HG03575 (cell line): ENCODE results near the gene METTL4.
"Not testable (repeated sequence)": the region's sequence is repeated elsewhere in the genome, so short reads cannot be mapped to it uniquely, and the experiment has no call there.

Source experiments
- ATAC-seq: cut with Tn5 transposase; IDR thresholded peaks from one replicate; pipeline ENCODE4 v1.9.1; 2021; ENCODE audit not compliant: unreplicated experiment, insufficient number of reproducible peaks, low FRiP score; ENCODE audit errors: extremely low read depth

The METTL4 gene

GRCh38 chr18:2534906-2535305 lies 36.4 kb downstream of the METTL4 start:
- ATAC-seq: no peak

GRCh38 chr18:2532797-2533196 lies 38.5 kb downstream of the METTL4 start:
- ATAC-seq: no peak

- ATAC-seq: no peak
Measured at GRCh38 chr18:2531751-2532150, 39.6 kb downstream of the METTL4 start.

- ATAC-seq: no peak
Measured at GRCh38 chr18:2529154-2529553, 42.2 kb downstream of the METTL4 start.

GRCh38 chr18:2526329-2526728 lies 45.0 kb downstream of the METTL4 start:
- ATAC-seq: no peak

- not testable (repeated sequence) for ATAC-seq
Measured at GRCh38 chr18:2524794-2525198, 46.5 kb downstream of the METTL4 start.

- no peak for ATAC-seq
Measured at GRCh38 chr18:2522112-2522511, 49.2 kb downstream of the METTL4 start.

- ATAC-seq: no peak
Measured at GRCh38 chr18:2518473-2518872, 52.8 kb downstream of the METTL4 start.

GRCh38 chr18:2515908-2516625 lies 55.2 kb downstream of the METTL4 start:
- ATAC-seq: no peak

GRCh38 chr18:2515171-2515787 lies 56.0 kb downstream of the METTL4 start:
- ATAC-seq: no peak

GRCh38 chr18:2513616-2514015 lies 57.7 kb downstream of the METTL4 start:
- no peak for ATAC-seq

- ATAC-seq: no peak
Measured at GRCh38 chr18:2512059-2512458, 59.2 kb downstream of the METTL4 start.

- ATAC-seq: no peak
Measured at GRCh38 chr18:2511451-2511850, 59.9 kb downstream of the METTL4 start.

GRCh38 chr18:2510416-2510815 lies 60.9 kb downstream of the METTL4 start:
- no peak for ATAC-seq

- ATAC-seq: no peak
Measured at GRCh38 chr18:2508678-2509077, 62.6 kb downstream of the METTL4 start.

GRCh38 chr18:2508155-2508554 lies 63.1 kb downstream of the METTL4 start:
- ATAC-seq: no peak

GRCh38 chr18:2504642-2505041 lies 66.7 kb downstream of the METTL4 start:
- no peak for ATAC-seq

- no peak for ATAC-seq
Measured at GRCh38 chr18:2502880-2503279, 68.4 kb downstream of the METTL4 start.

GRCh38 chr18:2502394-2502793 lies 68.9 kb downstream of the METTL4 start:
- ATAC-seq: no peak

- ATAC-seq: no peak
Measured at GRCh38 chr18:2497797-2498196, 73.5 kb downstream of the METTL4 start.

GRCh38 chr18:2495381-2495780 lies 75.9 kb downstream of the METTL4 start:
- ATAC-seq: no peak
